PC-3 (cell line): ENCODE measurements around the gene ZNF14. TPM values are rescaled to one million over a fixed set of nuclear protein-coding genes. Genes with fewer than 3 reads are reported as not detected.
"Not testable (repeated sequence)": the region's sequence is repeated elsewhere in the genome, so short reads cannot be mapped to it uniquely, and the experiment has no call there.

Source experiments
- ATAC-seq: fragments of 200-7000 bp; cut with Tn5 transposase; 2 replicates; pipeline ENCODE4 v1.9.1; 2020; ENCODE audit warnings: mild to moderate bottlenecking, moderate library complexity
- BruUV-seq: library from RNA; stranded (reverse); fragments of 400-500 nt; replicated peaks from 2 replicates; lab custom pipeline; 2021; lab: Mats Ljungman, UMichigan
- CTCF ChIA-PET: fragments of 300-600 bp; sonication (Branson Sonifier 250); formaldehyde crosslinking; loops from one replicate; lab custom pipeline; 2022; ENCODE audit warnings: antibody characterized with exemption; lab: Charles Lee
- POLR2A ChIA-PET: fragments of 300-600 bp; sonication (Branson Sonifier 250); formaldehyde crosslinking; loops from one replicate; lab custom pipeline; 2022; ENCODE audit warnings: antibody characterized with exemption; ENCODE audit not compliant: unreplicated experiment; lab: Charles Lee
- DNase-seq: peaks from one replicate; pipeline ENCODE4 v3.0.0-alpha.2; 2015
- H2AFZ ChIP-seq: fragments of 300-600 bp; sonication (generic); 2 replicates; pipeline ENCODE4 v1.6.0; 2016; ENCODE audit warnings: antibody characterized with exemption, low read length
- H3F3A ChIP-seq: fragments of 300-600 bp; sonication (generic); one replicate; pipeline ENCODE4 v1.6.0; 2017; ENCODE audit warnings: antibody characterized with exemption, low read length, control low read depth, mild to moderate bottlenecking; ENCODE audit not compliant: unreplicated experiment
- H3K27ac ChIP-seq: fragments of 300-600 bp; sonication (generic); 2 replicates; pipeline ENCODE4 v1.5.1; 2016; ENCODE audit warnings: mild to moderate bottlenecking, low read length
- H3K27me3 ChIP-seq: fragments of 300-600 bp; sonication (generic); 2 replicates; pipeline ENCODE4 v1.6.1; 2016; ENCODE audit warnings: low read length, mixed read lengths
- H3K36me3 ChIP-seq: fragments of 300-600 bp; sonication (generic); 2 replicates; pipeline ENCODE4 v1.6.1; 2016; ENCODE audit warnings: low read depth, mixed run types, low read length, mixed read lengths
- H3K4me1 ChIP-seq: fragments of 300-600 bp; sonication (generic); 2 replicates; pipeline ENCODE4 v1.5.1; 2016; ENCODE audit warnings: low read length; ENCODE audit not compliant: insufficient read depth
- H3K4me2 ChIP-seq: fragments of 300-600 bp; sonication (generic); 2 replicates; pipeline ENCODE4 v1.6.0; 2016; ENCODE audit warnings: low read length
- H3K4me3 ChIP-seq: fragments of 300-600 bp; sonication (generic); 2 replicates; pipeline ENCODE4 v1.5.1; 2016; ENCODE audit warnings: mild to moderate bottlenecking, low read length, mixed read lengths
- H3K79me2 ChIP-seq: fragments of 300-600 bp; sonication (generic); 2 replicates; pipeline ENCODE4 v1.6.1; 2017; ENCODE audit warnings: low read length, mixed read lengths
- H3K9ac ChIP-seq: fragments of 300-600 bp; sonication (generic); 2 replicates; pipeline ENCODE4 v1.6.0; 2016; ENCODE audit warnings: mild to moderate bottlenecking, low read length
- H3K9me2 ChIP-seq: fragments of 300-600 bp; sonication (generic); replicated peaks from 2 replicates; pipeline ENCODE4 v1.6.1; 2016; ENCODE audit warnings: mixed run types, low read length, mixed read lengths
- H3K9me3 ChIP-seq: fragments of 300-600 bp; sonication (generic); 2 replicates; pipeline ENCODE4 v1.6.1; 2016; ENCODE audit warnings: low read length, mixed read lengths
- H4K20me1 ChIP-seq: fragments of 300-600 bp; sonication (generic); 2 replicates; pipeline ENCODE4 v1.6.1; 2016; ENCODE audit warnings: low read length, mixed read lengths
- CTCF ChIP-seq: fragments of 300-600 bp; sonication (generic); conservative IDR thresholded peaks from 2 replicates; pipeline ENCODE4 v1.5.1; 2017; ENCODE audit warnings: antibody characterized with exemption, low read depth, mild to moderate bottlenecking, low read length
- EZH2 ChIP-seq: fragments of 300-600 bp; sonication (generic); IDR thresholded peaks from one replicate; pipeline ENCODE4 v1.6.1; 2017; ENCODE audit warnings: antibody characterized with exemption, mild to moderate bottlenecking, low read length; ENCODE audit not compliant: unreplicated experiment
- EZH2phosphoT487 ChIP-seq: fragments of 300-600 bp; sonication (generic); IDR thresholded peaks from 2 replicates; pipeline ENCODE4 v1.6.1; 2018; ENCODE audit warnings: mild to moderate bottlenecking, antibody characterized with exemption, low read length, borderline replicate concordance
- intact Hi-C: fragments of 100-400 bp; cut with micrococcal nuclease; formaldehyde crosslinking; loops from 2 replicates; pipeline ENCODE4 v1.9.0; 2023
- total RNA-seq: library from RNA; depleted of rRNA; stranded (reverse); fragments of >200 nt; gene quantifications from 2 replicates; pipeline ENCODE4 v1.2.3, GENCODE V29; 2014

The ZNF14 gene
- total RNA-seq, 1 experiment from 2014 or later, result 3.0 TPM

GRCh38 chr19:19697589-19697988 is 35.3 kb downstream of the ZNF14 start:
- Histone ChIP-seq H3K9me3 (peaks cover 19% of the 10 kb centered on the region; the same call in 1 of the 2 replicates), H2AFZ (no peak overlapping the region), H3K9me2 (no peaks in the 10 kb centered on the region), H3K27me3 (no peaks in the 10 kb centered on the region), H3K9ac (no peak overlapping the region), H3K36me3 (no peaks in the 10 kb centered on the region; the same call in 1 of the 2 replicates), H3K4me2 (no peak overlapping the region), H3K4me3 (no peak overlapping the region), H4K20me1 (no peaks in the 10 kb centered on the region), H3K27ac (no peak overlapping the region), H3F3A (no peaks in the 10 kb centered on the region), H3K79me2 (no peaks in the 10 kb centered on the region), H3K4me1 (no peaks in the 10 kb centered on the region)
- intact Hi-C loops, result no loop called here
- CTCF ChIA-PET, result no interaction called here
- BruUV-seq, result no TSS peak
- ATAC-seq (no peak), DNase-seq (no peak)
- POLR2A ChIA-PET, result no interaction called here
- no peak for TF ChIP-seq CTCF
- TF ChIP-seq EZH2, result no peak
- no peak for TF ChIP-seq EZH2phosphoT487

GRCh38 chr19:19696386-19696785 is 36.5 kb downstream of the ZNF14 start:
- ChIA-PET CTCF (no interaction called here), POLR2A (no interaction called here)
- no peak for TF ChIP-seq EZH2phosphoT487
- TF ChIP-seq EZH2, result no peak
- TF ChIP-seq CTCF, result no peak
- no peak overlapping the region for H2AFZ ChIP-seq
- no peaks in the 10 kb centered on the region for H3K4me1 ChIP-seq
- no peaks in the 10 kb centered on the region; the same call in 1 of the 2 replicates for H3K36me3 ChIP-seq
- no peaks in the 10 kb centered on the region for H3K9me2 ChIP-seq
- ATAC-seq (no peak), DNase-seq (no peak)
- H3K4me2 ChIP-seq, result no peak overlapping the region
- H3F3A ChIP-seq, result no peaks in the 10 kb centered on the region
- H3K27me3 ChIP-seq, result no peaks in the 10 kb centered on the region
- H3K9ac ChIP-seq, result no peak overlapping the region
- no peak overlapping the region for H3K4me3 ChIP-seq
- no peak overlapping the region for H3K27ac ChIP-seq
- intact Hi-C loops, result no loop called here
- H3K79me2 ChIP-seq, result no peaks in the 10 kb centered on the region
- H4K20me1 ChIP-seq, result no peaks in the 10 kb centered on the region
- BruUV-seq, result no TSS peak
- H3K9me3 ChIP-seq, result peaks cover 19% of the 10 kb centered on the region; the same call in 1 of the 2 replicates

DNA sequence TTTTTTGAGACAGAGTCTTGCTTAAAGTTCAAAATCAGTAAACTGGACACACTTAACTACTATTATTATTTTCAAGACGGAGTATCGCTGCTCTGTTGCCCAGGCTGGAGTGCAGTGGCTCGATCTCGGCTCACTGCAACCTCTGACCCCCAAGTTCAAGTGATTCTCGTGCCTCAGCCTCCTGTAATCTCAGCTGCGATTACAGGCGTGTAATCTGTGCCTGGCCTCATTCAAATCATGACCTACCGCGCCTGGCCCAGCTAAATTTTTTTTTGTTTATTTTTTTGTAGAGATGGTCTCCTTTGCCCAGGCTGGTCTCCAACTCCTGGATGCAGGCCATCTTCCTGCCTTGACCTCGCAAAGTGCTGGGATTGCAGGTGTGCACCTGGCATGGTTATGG is 41.2 kb downstream of the ZNF14 start:
- no peaks in the 10 kb centered on the region for H3K9me2 ChIP-seq
- H3K27me3 ChIP-seq, result no peaks in the 10 kb centered on the region
- H4K20me1 ChIP-seq, result no peaks in the 10 kb centered on the region
- H2AFZ ChIP-seq, result no peak overlapping the region
- intact Hi-C loops, result no loop called here
- H3K4me1 ChIP-seq, result no peaks in the 10 kb centered on the region
- no peak for TF ChIP-seq EZH2phosphoT487
- TF ChIP-seq EZH2, result no peak
- TF ChIP-seq CTCF, result no peak
- H3F3A ChIP-seq, result no peaks in the 10 kb centered on the region
- no peak overlapping the region for H3K27ac ChIP-seq
- H3K9ac ChIP-seq, result no peak overlapping the region
- no peak overlapping the region for H3K4me2 ChIP-seq
- DNase-seq (no peak), ATAC-seq (no peak)
- no peaks in the 10 kb centered on the region for H3K79me2 ChIP-seq
- ChIA-PET CTCF (no interaction called here), POLR2A (no interaction called here)
- 0 out of 2 replicates have a peak, but pooled peaks cover 7% of the 10 kb centered on the region for H3K9me3 ChIP-seq
- H3K4me3 ChIP-seq, result no peak overlapping the region
- H3K36me3 ChIP-seq, result no peaks in the 10 kb centered on the region
- no TSS peak for BruUV-seq

DNA sequence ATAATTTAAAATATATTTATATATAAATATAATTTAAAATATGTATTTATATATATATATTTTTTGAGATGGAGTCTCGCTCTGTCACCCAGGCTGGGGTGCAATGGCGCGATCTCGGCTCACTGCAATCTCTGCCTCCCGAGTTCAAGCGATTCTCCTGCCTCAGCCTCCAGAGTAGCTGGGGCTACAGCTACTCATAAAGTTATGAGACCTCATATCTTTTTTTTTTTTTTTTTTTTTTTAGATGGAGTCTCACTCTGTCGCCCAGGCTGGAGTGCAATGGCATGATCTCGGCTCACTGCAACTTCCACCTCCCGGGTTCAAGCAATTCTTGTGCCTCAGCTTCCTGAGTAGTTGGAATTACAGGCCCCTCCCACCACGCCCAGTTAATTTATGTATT is 43.9 kb downstream of the ZNF14 start:
- H3K9me3 ChIP-seq, result peaks cover 11% of the 10 kb centered on the region; the same call in 1 of the 2 replicates
- H2AFZ ChIP-seq, POLR2A ChIA-PET, CTCF ChIA-PET, H3K27ac ChIP-seq, H4K20me1 ChIP-seq, H3K4me3 ChIP-seq, BruUV-seq, H3K4me1 ChIP-seq, H3K36me3 ChIP-seq, DNase-seq, intact Hi-C loops, H3K9ac ChIP-seq, H3F3A ChIP-seq, H3K79me2 ChIP-seq, H3K9me2 ChIP-seq, H3K4me2 ChIP-seq, ATAC-seq, H3K27me3 ChIP-seq: not testable (repeated sequence)
